Activated CD4-positive, alpha-beta T cell treated with anti-CD3 and anti-CD28 coated beads, Interleukin-2, amount 50 U/mL, for 16 hours (primary cell): ENCODE results near the gene IGSF6.
"Not testable (repeated sequence)": the region's sequence is repeated elsewhere in the genome, so short reads cannot be mapped to it uniquely, and the experiment has no call there.

ENCODE experiments used
- DNase-seq: peaks from one replicate; pipeline ENCODE4 v3.0.0-alpha.2; 2020

The IGSF6 gene

GRCh38 chr16:21652453-21652852 lies at the start of gene IGSF6:
Gene IGSF6 (minus strand): TSS chr16:21652608. CDS start chr16:21652598, 10 bp downstream.
- DNase-seq, result no peak

- DNase-seq, result no peak
These were observed 48.9 kb upstream of the IGSF6 start for GRCh38 chr16:21701271-21701670.

- DNase-seq, result no peak
These were observed 46.0 kb upstream of the IGSF6 start for GRCh38 chr16:21698169-21699032.

- DNase-seq, result no peak
These were observed 44.6 kb upstream of the IGSF6 start for GRCh38 chr16:21697032-21697431.

GRCh38 chr16:21694609-21695008 lies 42.2 kb upstream of the IGSF6 start:
- DNase-seq, result no peak

GRCh38 chr16:21690967-21691366 lies 38.6 kb upstream of the IGSF6 start:
- DNase-seq, result not testable (repeated sequence)

GRCh38 chr16:21689107-21689506 lies 36.7 kb upstream of the IGSF6 start:
- no peak for DNase-seq

- no peak for DNase-seq
These were observed 32.6 kb upstream of the IGSF6 start for GRCh38 chr16:21685034-21685455.

GRCh38 chr16:21684199-21684598 lies 31.8 kb upstream of the IGSF6 start:
- DNase-seq, result peak; percentile 26

GRCh38 chr16:21683184-21683583 lies 30.8 kb upstream of the IGSF6 start:
- DNase-seq, result no peak

- DNase-seq, result not testable (repeated sequence)
These were observed 28.3 kb upstream of the IGSF6 start for GRCh38 chr16:21680714-21681113.

GRCh38 chr16:21674456-21674855 lies 22.0 kb upstream of the IGSF6 start:
- DNase-seq, result not testable (repeated sequence)

GRCh38 chr16:21673469-21673868 lies 21.1 kb upstream of the IGSF6 start:
- no peak for DNase-seq

GRCh38 chr16:21667575-21667974 lies 15.2 kb upstream of the IGSF6 start:
- no peak for DNase-seq

GRCh38 chr16:21666772-21667171 lies 14.4 kb upstream of the IGSF6 start:
- no peak for DNase-seq

- DNase-seq, result no peak
These were observed 12.5 kb upstream of the IGSF6 start for GRCh38 chr16:21664801-21665492.

- DNase-seq, result no peak
These were observed 11.7 kb upstream of the IGSF6 start, which contains the start of gene OTOA for GRCh38 chr16:21663889-21664647. Gene OTOA (plus strand): TSS chr16:21663968. CDS start chr16:21678515, 14,547 bp downstream.

GRCh38 chr16:21659124-21659523 lies 6.7 kb upstream of the IGSF6 start:
- no peak for DNase-seq

- DNase-seq, result peak; percentile 62
These were observed 4.7 kb upstream of the IGSF6 start for GRCh38 chr16:21656795-21657768.

- no peak for DNase-seq
These were observed 2.5 kb upstream of the IGSF6 start for GRCh38 chr16:21654881-21655280.

GRCh38 chr16:21654466-21654865 lies 2.1 kb upstream of the IGSF6 start:
- no peak for DNase-seq

- no peak for DNase-seq
These were observed 1.2 kb upstream of the IGSF6 start for GRCh38 chr16:21653571-21653970.
